Forelimb muscle (tissue), 1 donor: ENCODE data around the gene SHLD1. TPM values are rescaled to one million over a fixed set of nuclear protein-coding genes. Genes with fewer than 3 reads are reported as not detected.
"Not testable (repeated sequence)": the region's sequence is repeated elsewhere in the genome, so short reads cannot be mapped to it uniquely, and the experiment has no call there.

Experiments used
- DNase-seq: peaks from one replicate; pipeline ENCODE4 v3.0.0-alpha.2; 2013; ENCODE audit warnings: low read depth
- polyA plus RNA-seq: library from polyadenylated mRNA; unstranded; fragments of 120-200 nt; gene quantifications from one replicate; pipeline ENCODE4 v1.2.1, GENCODE V29; 2013; ENCODE audit not compliant: insufficient read length

SHLD1 gene
- polyA plus RNA-seq: 9.2 TPM

- DNase-seq: peak; percentile 75
Observed at GRCh38 chr20:5749952-5750779, at the start of gene SHLD1. TSS of gene SHLD1 (plus strand) at chr20:5750401. CDS start at chr20:5772866, 22,465 bp downstream.

GRCh38 chr20:5702339-5702738 lies 47.9 kb upstream of the SHLD1 start:
- DNase-seq: not testable (repeated sequence)

- no peak for DNase-seq
Observed at GRCh38 chr20:5703681-5704101, 46.5 kb upstream of the SHLD1 start.

GRCh38 chr20:5705827-5706226 lies 44.4 kb upstream of the SHLD1 start:
- DNase-seq: no peak

- DNase-seq: no peak
Observed at GRCh38 chr20:5706797-5707196, 43.4 kb upstream of the SHLD1 start.

GRCh38 chr20:5710551-5710950 lies 39.6 kb upstream of the SHLD1 start:
- no peak for DNase-seq

- no peak for DNase-seq
Observed at GRCh38 chr20:5714261-5715041, 35.8 kb upstream of the SHLD1 start.

- no peak for DNase-seq
Observed at GRCh38 chr20:5715071-5715841, 34.9 kb upstream of the SHLD1 start.

GRCh38 chr20:5716953-5717352 lies 33.2 kb upstream of the SHLD1 start:
- no peak for DNase-seq

GRCh38 chr20:5718896-5719595 lies 31.2 kb upstream of the SHLD1 start:
- DNase-seq: no peak

GRCh38 chr20:5719861-5720403 lies 30.3 kb upstream of the SHLD1 start:
- DNase-seq: no peak

GRCh38 chr20:5720696-5721095 lies 29.5 kb upstream of the SHLD1 start:
- no peak for DNase-seq

GRCh38 chr20:5721356-5721755 lies 28.8 kb upstream of the SHLD1 start:
- not testable (repeated sequence) for DNase-seq

GRCh38 chr20:5722927-5723326 lies 27.3 kb upstream of the SHLD1 start:
- no peak for DNase-seq

- DNase-seq: not testable (repeated sequence)
Observed at GRCh38 chr20:5725183-5725463, 25.1 kb upstream of the SHLD1 start.

- no peak for DNase-seq
Observed at GRCh38 chr20:5727018-5727515, 23.1 kb upstream of the SHLD1 start.

- no peak for DNase-seq
Observed at GRCh38 chr20:5729348-5729747, 20.9 kb upstream of the SHLD1 start.

GRCh38 chr20:5730131-5730530 lies 20.1 kb upstream of the SHLD1 start:
- DNase-seq: no peak

GRCh38 chr20:5731753-5732366 lies 18.3 kb upstream of the SHLD1 start:
- DNase-seq: no peak

GRCh38 chr20:5734602-5735001 lies 15.6 kb upstream of the SHLD1 start:
- DNase-seq: no peak
